ENCODE data around the gene UBXN7. TPM values are rescaled to one million over a fixed set of nuclear protein-coding genes. Genes with fewer than 3 reads are reported as not detected.

Gene UBXN7
- polyA plus RNA-seq, 1 donor from 2014 or later, result 19.6 TPM

DNA sequence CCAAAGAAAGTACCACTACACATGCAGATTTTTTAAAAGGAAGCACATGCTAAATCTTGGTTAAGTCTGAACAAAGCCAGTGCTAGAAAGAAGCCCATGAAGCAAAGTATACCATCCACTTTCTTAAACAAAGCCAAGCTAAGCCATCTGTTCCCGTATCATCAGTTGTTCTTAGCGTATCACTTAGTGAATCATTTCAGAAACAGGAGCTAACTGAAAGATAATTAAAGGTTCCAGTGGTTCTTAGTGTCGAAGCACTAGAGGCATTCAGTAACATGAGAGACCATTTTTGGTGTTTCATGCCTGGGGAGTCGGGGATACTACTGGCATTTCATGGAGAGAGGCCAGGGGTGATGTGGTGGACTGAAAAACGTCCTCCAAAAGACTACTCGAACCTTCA is 12.8 kb downstream of the UBXN7 start:
- H4K20me1 ChIP-seq (ENCODE audit: insufficient read depth), result no peaks in the 10 kb centered on the region
- H2AFZ ChIP-seq (ENCODE audit: low read depth, low read length), result no peak overlapping the region
- H3K36me3 ChIP-seq (ENCODE audit: insufficient read depth, low read length), result no peaks in the 10 kb centered on the region

DNA sequence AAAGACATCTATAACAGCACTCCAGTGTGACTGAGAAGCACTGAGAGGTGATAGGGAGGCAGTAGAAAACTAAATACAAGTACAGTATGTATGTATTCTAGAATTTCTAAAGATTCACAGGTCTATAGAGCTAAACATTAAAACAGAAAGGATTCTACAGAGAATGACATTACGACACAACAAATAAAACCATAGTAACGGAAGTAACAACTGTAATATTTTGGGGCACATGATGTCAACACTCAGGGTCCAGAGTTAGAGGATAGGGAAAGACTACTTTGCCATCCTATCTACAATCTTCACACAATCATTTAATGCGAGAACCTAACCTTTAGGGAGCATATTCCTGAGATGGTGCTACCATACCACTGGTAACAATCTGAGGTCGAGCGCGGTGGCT is 13.6 kb downstream of the UBXN7 start:
- Histone ChIP-seq H3K27me3 (ENCODE audit: insufficient read depth, low read depth, low read length) (no peaks in the 10 kb centered on the region), H3K9me2 (ENCODE audit: insufficient read depth, low read length) (no peaks in the 10 kb centered on the region), H3K9me3 (ENCODE audit: low read length) (no peaks in the 10 kb centered on the region), H3K4me3 (ENCODE audit: low read length) (no peak overlapping the region), H3K9ac (ENCODE audit: low read length) (no peak overlapping the region), H4K20me1 (ENCODE audit: insufficient read depth) (no peaks in the 10 kb centered on the region), H2AFZ (ENCODE audit: low read depth, low read length) (no peak overlapping the region), H3K36me3 (ENCODE audit: insufficient read depth, low read length) (no peaks in the 10 kb centered on the region), H3K79me2 (replicated peaks; ENCODE audit: insufficient read depth, low read length) (peaks cover 91% of the 10 kb centered on the region), H3K4me2 (ENCODE audit: low read length) (no peak overlapping the region), H3K27ac (ENCODE audit: low read length) (no peak overlapping the region), H3F3A (ENCODE audit: insufficient read depth, low read length, poor library complexity, severe bottlenecking) (no peaks in the 10 kb centered on the region)
- TF ChIP-seq RAD21 (conservative IDR thresholded peaks at IDR 0.05) (no peak), EP300 (conservative IDR thresholded peaks at IDR 0.05; ENCODE audit: poor library complexity, severe bottlenecking) (no peak), SMC3 (conservative IDR thresholded peaks at IDR 0.05; ENCODE audit: poor library complexity) (no peak), MXI1 (conservative IDR thresholded peaks at IDR 0.05; ENCODE audit: poor library complexity, severe bottlenecking) (no peak), POLR2AphosphoS5 (IDR thresholded peaks at IDR 0.05) (no peak), EZH2 (IDR thresholded peaks at IDR 0.05; ENCODE audit: borderline replicate concordance, insufficient read depth, low read length, poor library complexity, severe bottlenecking) (no peak), TAF1 (IDR thresholded peaks at IDR 0.05; ENCODE audit: low read depth) (no peak)
- TF ChIP-seq, protein P1, sequence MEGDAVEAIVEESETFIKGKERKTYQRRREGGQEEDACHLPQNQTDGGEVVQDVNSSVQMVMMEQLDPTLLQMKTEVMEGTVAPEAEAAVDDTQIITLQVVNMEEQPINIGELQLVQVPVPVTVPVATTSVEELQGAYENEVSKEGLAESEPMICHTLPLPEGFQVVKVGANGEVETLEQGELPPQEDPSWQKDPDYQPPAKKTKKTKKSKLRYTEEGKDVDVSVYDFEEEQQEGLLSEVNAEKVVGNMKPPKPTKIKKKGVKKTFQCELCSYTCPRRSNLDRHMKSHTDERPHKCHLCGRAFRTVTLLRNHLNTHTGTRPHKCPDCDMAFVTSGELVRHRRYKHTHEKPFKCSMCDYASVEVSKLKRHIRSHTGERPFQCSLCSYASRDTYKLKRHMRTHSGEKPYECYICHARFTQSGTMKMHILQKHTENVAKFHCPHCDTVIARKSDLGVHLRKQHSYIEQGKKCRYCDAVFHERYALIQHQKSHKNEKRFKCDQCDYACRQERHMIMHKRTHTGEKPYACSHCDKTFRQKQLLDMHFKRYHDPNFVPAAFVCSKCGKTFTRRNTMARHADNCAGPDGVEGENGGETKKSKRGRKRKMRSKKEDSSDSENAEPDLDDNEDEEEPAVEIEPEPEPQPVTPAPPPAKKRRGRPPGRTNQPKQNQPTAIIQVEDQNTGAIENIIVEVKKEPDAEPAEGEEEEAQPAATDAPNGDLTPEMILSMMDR (IDR thresholded peaks at IDR 0.05; ENCODE audit: poor library complexity, severe bottlenecking), result no peak
- TF ChIP-seq, protein P2, sequence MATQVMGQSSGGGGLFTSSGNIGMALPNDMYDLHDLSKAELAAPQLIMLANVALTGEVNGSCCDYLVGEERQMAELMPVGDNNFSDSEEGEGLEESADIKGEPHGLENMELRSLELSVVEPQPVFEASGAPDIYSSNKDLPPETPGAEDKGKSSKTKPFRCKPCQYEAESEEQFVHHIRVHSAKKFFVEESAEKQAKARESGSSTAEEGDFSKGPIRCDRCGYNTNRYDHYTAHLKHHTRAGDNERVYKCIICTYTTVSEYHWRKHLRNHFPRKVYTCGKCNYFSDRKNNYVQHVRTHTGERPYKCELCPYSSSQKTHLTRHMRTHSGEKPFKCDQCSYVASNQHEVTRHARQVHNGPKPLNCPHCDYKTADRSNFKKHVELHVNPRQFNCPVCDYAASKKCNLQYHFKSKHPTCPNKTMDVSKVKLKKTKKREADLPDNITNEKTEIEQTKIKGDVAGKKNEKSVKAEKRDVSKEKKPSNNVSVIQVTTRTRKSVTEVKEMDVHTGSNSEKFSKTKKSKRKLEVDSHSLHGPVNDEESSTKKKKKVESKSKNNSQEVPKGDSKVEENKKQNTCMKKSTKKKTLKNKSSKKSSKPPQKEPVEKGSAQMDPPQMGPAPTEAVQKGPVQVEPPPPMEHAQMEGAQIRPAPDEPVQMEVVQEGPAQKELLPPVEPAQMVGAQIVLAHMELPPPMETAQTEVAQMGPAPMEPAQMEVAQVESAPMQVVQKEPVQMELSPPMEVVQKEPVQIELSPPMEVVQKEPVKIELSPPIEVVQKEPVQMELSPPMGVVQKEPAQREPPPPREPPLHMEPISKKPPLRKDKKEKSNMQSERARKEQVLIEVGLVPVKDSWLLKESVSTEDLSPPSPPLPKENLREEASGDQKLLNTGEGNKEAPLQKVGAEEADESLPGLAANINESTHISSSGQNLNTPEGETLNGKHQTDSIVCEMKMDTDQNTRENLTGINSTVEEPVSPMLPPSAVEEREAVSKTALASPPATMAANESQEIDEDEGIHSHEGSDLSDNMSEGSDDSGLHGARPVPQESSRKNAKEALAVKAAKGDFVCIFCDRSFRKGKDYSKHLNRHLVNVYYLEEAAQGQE (IDR thresholded peaks at IDR 0.05; ENCODE audit: borderline replicate concordance), result no peak

More for the DNA sequence above, 12.8 kb downstream of the UBXN7 start:
- no peak overlapping the region for H3K4me2 ChIP-seq (ENCODE audit: low read length)
- no peak overlapping the region for H3K27ac ChIP-seq (ENCODE audit: low read length)
- no peaks in the 10 kb centered on the region for H3K9me3 ChIP-seq (ENCODE audit: low read length)
- H3K27me3 ChIP-seq (ENCODE audit: insufficient read depth, low read depth, low read length), result no peaks in the 10 kb centered on the region
- peaks cover 91% of the 10 kb centered on the region for H3K79me2 ChIP-seq (replicated peaks; ENCODE audit: insufficient read depth, low read length)
- H3K4me3 ChIP-seq (ENCODE audit: low read length), result no peak overlapping the region
- no peaks in the 10 kb centered on the region for H3K9me2 ChIP-seq (ENCODE audit: insufficient read depth, low read length)
- TF ChIP-seq, protein P1 (IDR thresholded peaks at IDR 0.05; ENCODE audit: poor library complexity, severe bottlenecking), result no peak
- TF ChIP-seq EZH2 (IDR thresholded peaks at IDR 0.05; ENCODE audit: borderline replicate concordance, insufficient read depth, low read length, poor library complexity, severe bottlenecking), result no peak
- no peak for TF ChIP-seq MXI1 (conservative IDR thresholded peaks at IDR 0.05; ENCODE audit: poor library complexity, severe bottlenecking)
- TF ChIP-seq, protein P2 (IDR thresholded peaks at IDR 0.05; ENCODE audit: borderline replicate concordance), result no peak
- TF ChIP-seq RAD21 (conservative IDR thresholded peaks at IDR 0.05), result no peak
- TF ChIP-seq POLR2AphosphoS5 (IDR thresholded peaks at IDR 0.05), result no peak
- no peak for TF ChIP-seq SMC3 (conservative IDR thresholded peaks at IDR 0.05; ENCODE audit: poor library complexity)
- no peak for TF ChIP-seq TAF1 (IDR thresholded peaks at IDR 0.05; ENCODE audit: low read depth)
- no peak for TF ChIP-seq EP300 (conservative IDR thresholded peaks at IDR 0.05; ENCODE audit: poor library complexity, severe bottlenecking)
- no peak overlapping the region for H3K9ac ChIP-seq (ENCODE audit: low read length)
- H3F3A ChIP-seq (ENCODE audit: insufficient read depth, low read length, poor library complexity, severe bottlenecking), result no peaks in the 10 kb centered on the region
